A204.1 (cell line): ENCODE data around the gene OR4C5.
"Not testable (repeated sequence)": the region's sequence is repeated elsewhere in the genome, so short reads cannot be mapped to it uniquely, and the experiment has no call there.

ENCODE experiments used
- FAIRE-seq: peaks from 2 replicates; lab custom pipeline; 2012; peaks lifted over from hg19 to GRCh38; lab: Jason Lieb, UNC

The OR4C5 gene

DNA sequence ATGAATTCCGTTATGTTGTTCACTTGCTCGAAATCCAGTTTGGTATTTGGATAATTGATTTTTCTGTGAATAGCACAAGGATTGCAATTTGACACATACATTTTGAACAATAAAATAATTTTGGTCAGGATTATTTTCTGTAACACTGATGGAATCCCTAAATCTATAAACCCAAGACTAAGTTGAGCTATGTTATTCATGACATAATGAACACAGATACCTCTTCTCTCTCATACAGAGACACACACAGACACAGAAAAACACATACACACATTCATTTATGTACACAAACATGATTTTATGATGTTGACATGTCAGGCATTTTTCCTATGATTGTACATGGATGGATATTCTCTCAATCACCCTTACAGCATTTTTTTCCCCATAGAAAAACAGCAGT is at the start of gene OR4C5:
Gene OR4C5, minus strand, starts transcription at position 101 of the 400 bp plus-strand sequence. Its CDS starts 0 bp downstream, at position 101.
- no peak for FAIRE-seq

DNA sequence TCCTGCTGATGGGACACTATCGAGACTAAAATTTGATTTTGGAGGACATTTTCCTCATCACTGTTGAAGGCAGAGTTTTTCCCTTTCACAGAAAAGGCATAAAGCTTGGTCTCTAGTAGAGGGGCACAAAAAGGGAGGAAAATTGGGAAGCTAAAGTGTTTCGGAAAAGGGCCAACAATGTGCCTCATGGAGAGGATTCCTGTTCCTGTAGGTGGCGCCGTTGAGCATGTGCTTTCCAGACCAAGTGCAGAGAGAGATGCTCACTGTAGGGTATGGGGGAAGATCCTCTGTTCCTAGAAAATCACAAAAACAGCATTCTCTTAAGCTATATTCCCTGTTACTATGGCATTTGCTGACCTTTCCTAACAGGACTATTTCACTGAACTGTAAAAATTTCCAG is 18.4 kb upstream of the OR4C5 start:
- FAIRE-seq, result no peak

DNA sequence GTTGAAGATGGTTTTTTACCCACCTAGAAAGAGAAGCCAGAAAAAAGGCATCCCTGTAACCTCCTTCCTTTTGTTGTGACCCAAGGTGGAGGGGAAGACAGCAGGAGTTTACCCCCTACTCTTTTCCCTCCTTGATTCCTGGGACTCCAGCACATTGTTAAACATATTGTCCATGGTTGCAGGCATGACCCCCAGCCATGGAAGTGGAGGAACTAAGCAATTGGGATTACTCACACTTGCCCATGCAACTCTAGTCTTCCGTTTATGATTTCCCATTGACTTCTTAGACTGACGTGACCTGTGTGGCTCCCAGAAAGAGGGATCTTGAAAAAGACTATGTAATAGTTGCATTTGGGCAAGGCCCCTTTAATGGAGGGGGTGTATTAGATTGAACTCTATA is 17.9 kb upstream of the OR4C5 start:
- FAIRE-seq, result not testable (repeated sequence)

DNA sequence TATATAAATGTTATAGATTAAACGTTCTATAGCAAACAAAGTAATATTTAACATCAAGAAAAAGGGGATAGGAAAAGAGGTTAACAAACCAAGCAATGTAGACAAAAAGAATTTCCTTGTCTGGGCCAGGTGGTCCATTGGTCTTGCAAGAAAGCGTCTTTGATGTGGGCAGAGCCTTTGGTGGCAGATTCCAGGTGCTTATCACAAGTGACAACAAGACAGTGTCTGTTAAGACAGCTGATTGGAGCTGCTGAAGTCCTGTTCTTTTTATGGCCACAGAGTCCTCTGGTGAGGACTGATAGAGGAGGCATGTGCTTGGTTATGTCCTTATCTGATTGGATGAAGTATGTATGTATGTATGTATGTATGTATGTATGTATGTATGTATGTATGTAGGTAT is 5.0 kb downstream of the OR4C5 start:
- not testable (repeated sequence) for FAIRE-seq

DNA sequence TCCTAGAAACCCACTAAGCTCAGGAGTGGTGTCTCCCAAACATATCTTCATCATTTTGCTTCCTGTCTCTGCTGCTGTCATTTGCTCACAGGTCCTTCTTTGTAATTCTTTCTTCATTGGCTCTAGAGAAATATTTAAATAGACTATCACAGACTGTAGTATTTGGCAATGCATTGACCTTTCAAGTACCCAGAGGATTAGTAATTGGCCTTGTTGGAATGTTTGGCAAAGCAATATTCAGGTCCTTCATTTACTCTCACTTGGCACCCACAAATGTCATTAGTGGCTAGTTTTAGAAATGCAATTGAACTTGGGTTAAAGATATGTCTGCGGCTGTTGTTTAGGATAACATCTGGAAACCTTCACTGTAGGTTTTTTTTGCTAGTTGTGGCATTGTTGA is 11.6 kb downstream of the OR4C5 start:
- no peak for FAIRE-seq

DNA sequence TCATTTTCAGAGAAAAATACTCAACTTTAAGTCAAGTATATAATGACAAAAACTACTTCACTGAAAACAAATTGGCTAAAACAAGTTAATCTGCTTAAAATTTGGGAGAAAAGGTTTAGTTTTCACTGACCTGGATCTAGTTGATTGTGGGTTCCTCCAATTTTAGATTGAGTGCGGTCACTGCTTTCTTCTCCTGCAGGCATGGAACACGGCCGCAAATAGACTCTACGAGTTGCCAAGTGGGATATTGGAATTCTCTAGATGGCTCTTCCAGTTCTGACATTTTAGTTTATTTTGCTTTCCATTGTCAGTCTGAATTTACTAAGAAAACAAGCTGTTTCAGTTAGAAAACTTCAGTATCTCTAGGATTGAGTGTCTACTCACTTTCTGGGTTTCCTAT is 12.3 kb downstream of the OR4C5 start:
- FAIRE-seq, result no peak

DNA sequence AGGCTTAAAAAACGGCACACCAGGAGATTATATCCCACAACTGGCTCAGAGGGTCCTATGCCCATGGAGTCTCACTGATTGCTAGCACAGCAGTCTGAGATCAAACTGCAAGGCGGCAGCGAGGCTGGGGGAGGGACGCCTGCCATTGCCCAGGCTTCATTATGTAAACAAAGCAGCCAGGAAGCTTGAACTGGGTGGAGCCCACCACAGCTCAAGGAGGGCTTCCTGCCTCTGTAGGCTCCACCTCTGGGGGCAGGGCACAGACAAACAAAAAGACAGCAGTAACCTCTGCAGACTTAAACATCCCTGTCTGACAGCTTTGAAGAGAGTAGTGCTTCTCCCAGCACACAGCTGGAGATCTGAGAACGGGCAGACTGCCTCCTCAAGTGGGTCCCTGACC is 20.0 kb downstream of the OR4C5 start:
- not testable (repeated sequence) for FAIRE-seq

DNA sequence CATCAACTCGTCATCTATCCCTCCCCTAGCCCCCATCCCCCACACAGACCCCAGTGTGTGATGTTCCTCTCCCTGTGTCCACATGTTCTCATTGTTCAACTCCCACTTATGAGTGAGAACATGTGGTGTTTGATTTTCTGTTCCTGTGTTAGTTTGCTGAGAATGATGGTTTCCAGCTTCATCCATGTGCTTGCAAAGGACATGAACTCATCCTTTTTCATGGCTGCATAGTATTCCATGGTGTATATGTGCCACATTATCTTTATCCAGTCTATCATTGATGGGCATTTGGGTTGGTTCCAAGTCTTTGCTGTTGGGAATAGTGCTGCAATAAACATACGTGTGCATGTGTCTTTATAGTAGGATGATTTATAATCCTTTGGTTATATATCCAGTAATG is 23.8 kb downstream of the OR4C5 start:
- FAIRE-seq, result not testable (repeated sequence)

DNA sequence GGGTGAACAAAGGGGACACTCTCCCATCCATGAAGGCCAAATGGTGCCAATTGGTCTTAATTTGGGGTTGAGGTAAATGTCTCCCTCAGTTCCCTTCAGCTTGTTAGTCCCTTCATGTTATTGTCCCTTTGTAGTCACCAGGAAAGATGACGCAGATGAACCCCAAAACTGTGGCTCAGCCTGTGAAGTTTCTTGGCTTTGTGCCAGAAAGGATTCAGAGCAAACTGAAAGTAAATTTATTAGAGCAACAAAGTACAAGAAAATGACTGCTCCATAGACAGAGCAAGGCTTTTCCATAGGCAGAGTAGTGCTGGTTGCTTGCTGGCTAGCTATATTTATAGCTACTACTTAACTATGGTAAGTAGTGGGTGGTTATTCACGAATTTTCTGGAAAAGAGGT is 24.8 kb downstream of the OR4C5 start:
- FAIRE-seq, result no peak

DNA sequence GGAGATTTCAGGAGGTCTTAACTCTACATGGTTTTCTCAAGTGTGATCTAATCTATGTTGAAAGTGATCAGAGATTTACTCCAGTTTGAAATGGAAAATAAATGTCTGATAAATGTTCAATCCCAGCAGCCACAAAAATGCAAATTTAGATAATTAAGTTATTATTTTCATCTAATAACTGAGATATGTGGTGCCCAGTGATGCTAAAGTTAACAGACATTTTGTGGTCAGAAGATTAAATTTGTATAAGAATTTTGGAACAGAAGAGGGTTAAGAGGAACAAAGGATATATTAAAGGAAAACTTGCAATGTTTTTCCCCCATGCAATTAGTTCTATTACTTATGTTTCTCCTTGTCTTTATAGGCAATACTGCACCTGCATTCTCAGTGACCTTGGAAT is 41.6 kb downstream of the OR4C5 start, which contains the start of gene OR4C3:
Gene OR4C3, plus strand, starts transcription at position 301 of the 400 bp plus-strand sequence. CDS start 102 bp downstream, outside the sequence.
- FAIRE-seq, result not testable (repeated sequence)

DNA sequence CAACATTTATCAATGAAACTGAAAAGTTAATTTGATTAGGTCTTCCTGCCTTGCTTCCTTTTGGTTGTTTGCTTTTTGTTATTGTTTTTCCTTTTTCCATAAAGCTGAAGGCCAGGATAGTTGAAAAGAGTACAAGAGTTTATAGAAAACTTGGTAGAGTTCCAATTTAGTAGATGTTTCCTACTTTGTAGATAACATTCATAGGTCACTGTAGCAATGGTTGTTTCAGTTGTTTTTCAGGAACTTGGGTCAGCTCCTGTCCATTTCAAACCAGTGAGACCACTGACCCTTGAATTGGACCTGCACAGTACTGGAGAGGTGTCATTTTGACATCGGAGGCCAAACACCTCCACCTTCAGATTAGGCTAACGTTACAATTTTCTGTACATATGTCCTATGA is 46.5 kb downstream of the OR4C5 start:
- not testable (repeated sequence) for FAIRE-seq
